Measurements from ENCODE around the gene SETD3.

SETD3 gene

DNA sequence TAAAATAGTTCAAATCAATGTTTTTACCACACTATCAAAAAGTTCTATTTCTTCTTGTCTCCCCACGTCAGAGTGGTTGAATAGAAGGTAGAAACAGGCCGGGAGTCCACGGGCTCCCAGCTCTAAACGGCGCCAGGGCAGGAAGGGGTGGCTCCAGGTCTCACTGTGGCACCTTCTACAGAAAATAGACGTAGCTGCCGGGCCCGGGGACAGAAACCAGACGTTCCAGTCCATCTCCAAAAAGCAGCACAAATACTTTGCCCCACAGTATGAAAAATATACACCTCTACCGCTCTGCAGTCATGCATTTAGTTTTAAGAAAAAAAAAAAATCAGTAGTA is 31.4 kb upstream of the SETD3 start:
- no peak for DNase-seq (ENCODE audit: extremely low read depth, low read depth)
- TF ChIP-seq, protein P1, sequence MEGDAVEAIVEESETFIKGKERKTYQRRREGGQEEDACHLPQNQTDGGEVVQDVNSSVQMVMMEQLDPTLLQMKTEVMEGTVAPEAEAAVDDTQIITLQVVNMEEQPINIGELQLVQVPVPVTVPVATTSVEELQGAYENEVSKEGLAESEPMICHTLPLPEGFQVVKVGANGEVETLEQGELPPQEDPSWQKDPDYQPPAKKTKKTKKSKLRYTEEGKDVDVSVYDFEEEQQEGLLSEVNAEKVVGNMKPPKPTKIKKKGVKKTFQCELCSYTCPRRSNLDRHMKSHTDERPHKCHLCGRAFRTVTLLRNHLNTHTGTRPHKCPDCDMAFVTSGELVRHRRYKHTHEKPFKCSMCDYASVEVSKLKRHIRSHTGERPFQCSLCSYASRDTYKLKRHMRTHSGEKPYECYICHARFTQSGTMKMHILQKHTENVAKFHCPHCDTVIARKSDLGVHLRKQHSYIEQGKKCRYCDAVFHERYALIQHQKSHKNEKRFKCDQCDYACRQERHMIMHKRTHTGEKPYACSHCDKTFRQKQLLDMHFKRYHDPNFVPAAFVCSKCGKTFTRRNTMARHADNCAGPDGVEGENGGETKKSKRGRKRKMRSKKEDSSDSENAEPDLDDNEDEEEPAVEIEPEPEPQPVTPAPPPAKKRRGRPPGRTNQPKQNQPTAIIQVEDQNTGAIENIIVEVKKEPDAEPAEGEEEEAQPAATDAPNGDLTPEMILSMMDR (IDR thresholded peaks at IDR 0.05; ENCODE audit: low read depth, low read length) = no peak

GRCh38 chr14:99511421-99512109 is 30.9 kb upstream of the SETD3 start:
- no peak for DNase-seq (ENCODE audit: extremely low read depth, low read depth)
- TF ChIP-seq, protein P1 (IDR thresholded peaks at IDR 0.05; ENCODE audit: low read depth, low read length) = no peak

DNA sequence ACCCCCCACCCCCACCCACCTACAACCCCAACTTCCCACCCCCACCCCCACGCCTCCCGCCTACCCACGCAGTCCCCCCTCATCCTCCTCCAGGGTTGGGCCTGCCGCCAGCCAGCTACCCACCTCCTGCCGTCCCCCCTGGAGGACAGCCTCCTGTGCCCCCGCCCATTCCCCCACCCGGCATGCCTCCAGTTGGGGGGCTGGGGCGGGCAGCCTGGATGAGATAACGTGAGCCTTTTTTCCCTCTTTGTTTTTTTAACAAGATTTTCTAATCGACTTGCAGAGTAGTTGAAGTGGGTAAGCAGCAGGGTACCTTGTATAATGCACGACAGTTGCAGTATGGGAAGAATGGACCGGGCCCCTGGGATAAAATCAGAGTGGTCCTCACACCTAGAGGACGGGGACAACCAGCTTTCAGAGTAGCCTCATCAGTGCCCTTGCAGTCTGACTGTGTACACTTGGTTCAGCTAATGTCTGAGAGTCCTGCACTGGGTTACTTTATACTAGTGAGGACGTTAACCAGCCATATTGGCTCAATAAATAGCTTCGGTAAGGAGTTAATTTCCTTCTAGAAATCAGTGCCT is 30.0 kb upstream of the SETD3 start:
- no peak for DNase-seq (ENCODE audit: extremely low read depth, low read depth)
- TF ChIP-seq, protein P1 (IDR thresholded peaks at IDR 0.05; ENCODE audit: low read depth, low read length) = no peak

- no peak for DNase-seq (ENCODE audit: extremely low read depth, low read depth)
- TF ChIP-seq, protein P1 (IDR thresholded peaks at IDR 0.05; ENCODE audit: low read depth, low read length) = no peak
Measured at GRCh38 chr14:99509871-99510555, 29.4 kb upstream of the SETD3 start.

DNA sequence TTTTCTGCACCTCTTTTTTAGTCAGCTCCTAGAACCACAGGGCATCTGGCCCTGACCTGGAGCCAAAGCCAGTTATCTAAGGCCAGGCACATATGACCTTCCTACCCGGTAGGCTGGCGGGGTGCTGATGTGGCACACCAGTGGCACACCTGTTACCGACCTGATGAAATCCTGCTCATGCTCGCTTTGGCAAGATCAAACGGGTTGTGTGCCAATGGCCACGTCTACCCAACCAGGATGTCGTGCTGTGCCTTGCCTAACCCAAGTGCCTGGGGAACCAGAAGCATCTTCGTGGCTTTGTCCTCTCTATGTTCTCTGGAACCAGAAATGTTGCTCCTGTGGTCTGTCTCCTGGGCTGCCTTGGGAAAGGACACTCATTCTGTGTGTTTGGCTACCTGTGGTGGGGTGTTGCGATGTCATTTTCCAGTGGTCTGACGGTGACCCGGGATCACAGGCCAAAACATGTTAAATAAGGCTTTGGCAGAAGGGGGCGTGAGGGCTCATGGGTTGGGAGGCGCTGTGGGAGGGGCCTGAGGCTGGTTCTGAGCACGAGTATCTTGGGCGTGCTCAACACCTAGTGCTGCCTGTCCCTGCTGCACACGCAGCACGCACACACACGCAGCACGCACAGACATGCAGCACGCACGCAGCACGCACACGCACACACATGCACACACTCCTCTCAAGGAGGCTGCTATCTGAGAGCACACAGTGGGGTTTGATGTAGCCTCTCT is 28.4 kb upstream of the SETD3 start:
- DNase-seq (ENCODE audit: extremely low read depth, low read depth) = no peak
- TF ChIP-seq, protein P1 (IDR thresholded peaks at IDR 0.05; ENCODE audit: low read depth, low read length) = no peak

DNA sequence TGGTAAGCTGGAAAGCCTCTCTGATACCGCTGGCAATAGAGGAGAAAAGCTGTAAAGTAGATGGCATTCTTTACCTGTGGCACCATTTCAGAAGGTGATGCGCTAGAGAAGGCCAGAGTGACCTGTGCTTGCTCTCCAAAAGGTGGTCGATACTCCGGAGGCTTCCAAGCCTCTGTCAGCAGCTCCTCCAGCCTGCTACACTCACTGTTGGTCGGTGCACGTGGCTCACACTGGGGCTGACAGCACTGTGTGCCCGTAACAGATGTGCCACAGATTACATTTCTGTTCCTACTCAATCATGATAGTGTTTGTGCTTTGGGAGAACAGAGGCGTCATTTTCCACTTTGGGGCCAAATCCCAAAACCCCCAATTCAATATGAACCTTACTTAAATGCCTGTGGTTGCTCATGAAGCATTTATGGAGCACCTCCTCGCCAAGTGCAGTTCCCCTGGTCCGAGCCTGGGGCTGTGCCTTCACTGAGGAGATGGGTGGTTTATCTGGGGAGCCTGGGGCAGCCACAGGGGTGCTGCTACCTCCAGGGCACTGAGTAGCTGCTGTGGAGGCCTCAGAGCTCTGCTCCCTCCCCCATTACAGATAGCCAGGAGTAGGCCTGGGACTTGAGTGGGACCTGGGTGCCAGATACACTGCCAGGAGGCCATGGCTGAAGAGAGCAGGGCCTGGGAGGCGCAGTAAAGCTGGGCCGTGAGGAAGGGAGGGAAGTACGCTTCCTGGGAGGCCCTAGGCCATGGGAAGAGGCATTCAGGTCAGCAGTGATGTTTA is 27.4 kb upstream of the SETD3 start:
- DNase-seq (ENCODE audit: extremely low read depth, low read depth) = no peak

More for the DNA sequence above, 27.4 kb upstream of the SETD3 start:
- TF ChIP-seq, protein P1 (IDR thresholded peaks at IDR 0.05; ENCODE audit: low read depth, low read length) = no peak

All from AG09319 (cell line).